Esophagus squamous epithelium (tissue), 5 donors: Measurements from ENCODE around the gene TUBAL3. TPM values are rescaled to one million over a fixed set of nuclear protein-coding genes. Genes with fewer than 3 reads are reported as not detected.
"Not testable (repeated sequence)": the region's sequence is repeated elsewhere in the genome, so short reads cannot be mapped to it uniquely, and the experiment has no call there.

Experiments used
- DNase-seq: peaks from one replicate; lab custom pipeline; 2025; lab: John Stamatoyannopoulos, UW
- H3K27ac ChIP-seq, 4 donors: fragments of 200-600 bp; sonication (generic); one replicate each; pipeline ENCODE4 v1.5.1; 2016 to 2019; ENCODE audit warnings: mild to moderate bottlenecking in 1 of 4
- H3K27me3 ChIP-seq, 4 donors: fragments of 200-600 bp; sonication (generic); 1 replicate in 3 of 4; 2 replicates in 1 of 4; pipeline versions ENCODE4 v1.5.1 to v1.6.0; 2017 to 2021; ENCODE audit warnings: antibody characterized with exemption in 1 of 4
- H3K36me3 ChIP-seq, 3 donors: fragments of 200-600 bp; sonication (generic); one replicate each; pipeline ENCODE4 v1.5.1; 2016 to 2019
- H3K4me1 ChIP-seq, 3 donors: fragments of 200-600 bp; sonication (generic); one replicate each; pipeline ENCODE4 v1.5.1; 2017 to 2019
- H3K4me3 ChIP-seq, 4 donors: fragments of 200-600 bp; sonication (generic); 1 replicate in 3 of 4; 2 replicates in 1 of 4; pipeline ENCODE4 v1.5.1; 2016 to 2019; ENCODE audit warnings: mild to moderate bottlenecking in 2 of 4, moderate library complexity in 1 of 4
- H3K9me3 ChIP-seq, 3 donors: fragments of 200-600 bp; sonication (generic); one replicate each; pipeline ENCODE4 v1.5.1; 2016 to 2019
- POLR2A ChIP-seq, 4 donors: fragments of 450-650 bp; IDR thresholded peaks; one replicate each; pipeline ENCODE4 v1.6.1; 2017; ENCODE audit warnings: antibody characterized with exemption in 4 of 4, mild to moderate bottlenecking in 4 of 4, moderate library complexity in 3 of 4
- WGBS, 2 donors: methylation state at CpG; one replicate each; pipeline ENCODE4 v1.1.5; 2018; 5-methylcytosine and 5-hydroxymethylcytosine counted together
- intact Hi-C: fragments of 100-400 bp; cut with DNase I; formaldehyde crosslinking; loops from one replicate; pipeline ENCODE4 v1.15.0; 2022
- total RNA-seq, 4 donors: library from RNA; depleted of rRNA; stranded (reverse); fragments of >200 nt; gene quantifications; one replicate each; pipeline ENCODE4 v1.1.0, GENCODE V29; 2016
- TF ChIP-seq, protein P1 (sequence below), 6 experiments: fragments of 450-650 bp in 4 of 6; fragments of 200-600 bp in 2 of 6; sonication (generic) in 2 of 6; IDR thresholded peaks; one replicate each; pipeline ENCODE4 v1.5.1; 2016 to 2019; ENCODE audit warnings: antibody characterized with exemption in 6 of 6, mild to moderate bottlenecking in 4 of 6, moderate library complexity in 4 of 6
- donor health status: DM: yes; HTN: yes; CAD: no.

TUBAL3 gene
- total RNA-seq, 4 donors from 2014 or later, result 0.19 TPM; not detected in 2

DNA sequence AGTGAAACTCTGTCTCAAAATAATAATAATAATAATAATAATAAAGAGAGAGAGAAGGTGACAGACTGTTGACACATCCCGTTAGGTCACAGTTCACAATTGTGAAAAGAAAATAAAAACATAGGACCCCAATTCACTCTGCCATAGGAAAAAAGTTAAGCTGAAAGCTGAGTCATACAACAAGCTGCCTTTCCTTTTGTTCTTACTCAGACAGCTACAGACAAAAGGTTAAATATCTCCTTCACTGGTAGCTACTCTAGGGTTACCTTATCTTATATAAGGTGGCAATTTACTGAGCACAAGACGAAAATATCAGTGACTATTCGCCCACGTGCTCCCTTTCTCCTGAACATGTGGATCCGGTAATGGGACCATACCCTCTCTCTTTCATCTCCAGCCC lies 17.5 kb downstream of the TUBAL3 start:
- DNase-seq, result no peak
- Histone ChIP-seq H3K4me3 (no peak overlapping the region), H3K27me3 (no peaks in the 10 kb centered on the region), H3K4me1 (no peaks in the 10 kb centered on the region), H3K9me3 (peaks cover 0 to 30% (median 14%) of the 10 kb centered on the region in 3 donors), H3K27ac (no peak overlapping the region), H3K36me3 (no peaks in the 10 kb centered on the region)
- 86 to 89% methylated on average over 5 of the region's 5 CpGs for WGBS, 2 donors
- intact Hi-C loops, result no loop called here
- TF ChIP-seq POLR2A (IDR thresholded peaks at IDR 0.05), result no peak
- TF ChIP-seq, protein P1, sequence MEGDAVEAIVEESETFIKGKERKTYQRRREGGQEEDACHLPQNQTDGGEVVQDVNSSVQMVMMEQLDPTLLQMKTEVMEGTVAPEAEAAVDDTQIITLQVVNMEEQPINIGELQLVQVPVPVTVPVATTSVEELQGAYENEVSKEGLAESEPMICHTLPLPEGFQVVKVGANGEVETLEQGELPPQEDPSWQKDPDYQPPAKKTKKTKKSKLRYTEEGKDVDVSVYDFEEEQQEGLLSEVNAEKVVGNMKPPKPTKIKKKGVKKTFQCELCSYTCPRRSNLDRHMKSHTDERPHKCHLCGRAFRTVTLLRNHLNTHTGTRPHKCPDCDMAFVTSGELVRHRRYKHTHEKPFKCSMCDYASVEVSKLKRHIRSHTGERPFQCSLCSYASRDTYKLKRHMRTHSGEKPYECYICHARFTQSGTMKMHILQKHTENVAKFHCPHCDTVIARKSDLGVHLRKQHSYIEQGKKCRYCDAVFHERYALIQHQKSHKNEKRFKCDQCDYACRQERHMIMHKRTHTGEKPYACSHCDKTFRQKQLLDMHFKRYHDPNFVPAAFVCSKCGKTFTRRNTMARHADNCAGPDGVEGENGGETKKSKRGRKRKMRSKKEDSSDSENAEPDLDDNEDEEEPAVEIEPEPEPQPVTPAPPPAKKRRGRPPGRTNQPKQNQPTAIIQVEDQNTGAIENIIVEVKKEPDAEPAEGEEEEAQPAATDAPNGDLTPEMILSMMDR (IDR thresholded peaks at IDR 0.05), result no peak

DNA sequence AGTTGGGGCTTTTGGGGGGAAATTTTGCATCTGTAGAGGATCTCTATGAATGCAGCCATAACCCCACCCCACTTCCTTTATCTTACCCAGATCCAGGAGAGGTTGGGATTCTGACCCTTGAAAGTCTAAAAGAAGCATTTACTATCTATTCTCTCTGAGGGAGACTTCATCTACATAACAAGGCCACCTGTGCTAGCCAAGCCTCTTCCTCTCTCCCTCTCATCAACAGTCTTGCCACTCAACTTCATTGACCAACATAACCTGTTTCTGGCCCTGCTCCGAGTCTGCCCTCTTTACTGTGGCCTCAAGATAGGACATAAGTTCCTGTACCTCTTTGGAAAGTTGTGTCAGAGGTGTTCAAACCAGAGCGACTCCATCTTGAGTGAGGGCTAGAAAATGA lies 19.4 kb downstream of the TUBAL3 start:
- no peak overlapping the region for H3K4me3 ChIP-seq
- no peaks in the 10 kb centered on the region for H3K4me1 ChIP-seq
- 82 to 89% methylated on average over 2 of the region's 2 CpGs for WGBS, 2 donors
- no peaks in the 10 kb centered on the region for H3K27me3 ChIP-seq
- no peak overlapping the region for H3K27ac ChIP-seq
- peaks cover 0 to 16% (median 6%) of the 10 kb centered on the region in 3 donors for H3K9me3 ChIP-seq
- no peak for TF ChIP-seq POLR2A (IDR thresholded peaks at IDR 0.05)
- TF ChIP-seq, protein P1 (IDR thresholded peaks at IDR 0.05), result no peak
- intact Hi-C loops, result no loop called here
- H3K36me3 ChIP-seq, result no peaks in the 10 kb centered on the region
- no peak for DNase-seq

DNA sequence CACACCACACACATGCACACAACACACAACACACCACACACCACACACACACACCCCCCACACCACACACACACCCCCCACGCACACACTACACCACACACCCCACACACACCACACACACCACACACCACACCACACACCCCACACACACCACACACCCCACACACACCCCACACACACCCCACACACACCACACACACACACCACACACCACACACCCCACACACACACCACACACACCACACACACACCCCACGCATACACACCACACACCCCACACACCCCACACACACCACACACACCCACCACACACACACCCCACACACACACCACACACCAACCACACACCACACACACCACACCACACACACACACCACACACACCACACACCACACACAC lies 23.4 kb downstream of the TUBAL3 start:
- H3K4me1 ChIP-seq, result no peaks in the 10 kb centered on the region
- H3K36me3 ChIP-seq, result no peaks in the 10 kb centered on the region
- H3K27me3 ChIP-seq, result no peaks in the 10 kb centered on the region
- no peak overlapping the region for H3K27ac ChIP-seq
- H3K9me3 ChIP-seq, result no peaks in the 10 kb centered on the region
- no peak for TF ChIP-seq POLR2A (IDR thresholded peaks at IDR 0.05)
- TF ChIP-seq, protein P1 (IDR thresholded peaks at IDR 0.05), result no peak
- DNase-seq, result no peak
- intact Hi-C loops, result no loop called here
- WGBS, 2 donors, result 100% methylated on average over 2 of the region's 2 CpGs; no CpG with 5 or more reads in 1 of the 2 donors
- no peak overlapping the region for H3K4me3 ChIP-seq

DNA sequence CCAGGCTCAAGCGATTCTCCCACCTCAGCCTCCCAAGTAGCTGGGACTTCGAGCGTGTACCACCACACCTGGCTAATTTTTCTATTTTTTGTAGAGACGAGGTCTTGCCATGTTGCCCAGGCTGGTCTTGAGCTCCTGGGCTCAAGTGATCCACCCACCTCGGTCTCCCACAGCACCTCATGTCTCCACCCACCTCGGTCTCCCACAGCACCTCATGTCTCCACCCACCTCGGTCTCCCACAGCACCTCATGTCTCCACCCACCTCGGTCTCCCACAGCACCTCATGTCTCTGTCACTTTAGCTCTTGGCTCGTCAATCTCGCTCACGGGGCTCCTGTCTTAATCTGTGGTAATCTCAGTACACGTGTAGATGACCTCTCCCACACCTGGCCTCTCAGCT lies 24.2 kb downstream of the TUBAL3 start:
- WGBS, 2 donors, result 83 to 90% methylated on average over 12 of the region's 12 CpGs
- H3K4me1 ChIP-seq, H3K36me3 ChIP-seq, DNase-seq, H3K4me3 ChIP-seq, H3K9me3 ChIP-seq, intact Hi-C loops, H3K27ac ChIP-seq, H3K27me3 ChIP-seq: not testable (repeated sequence)

DNA sequence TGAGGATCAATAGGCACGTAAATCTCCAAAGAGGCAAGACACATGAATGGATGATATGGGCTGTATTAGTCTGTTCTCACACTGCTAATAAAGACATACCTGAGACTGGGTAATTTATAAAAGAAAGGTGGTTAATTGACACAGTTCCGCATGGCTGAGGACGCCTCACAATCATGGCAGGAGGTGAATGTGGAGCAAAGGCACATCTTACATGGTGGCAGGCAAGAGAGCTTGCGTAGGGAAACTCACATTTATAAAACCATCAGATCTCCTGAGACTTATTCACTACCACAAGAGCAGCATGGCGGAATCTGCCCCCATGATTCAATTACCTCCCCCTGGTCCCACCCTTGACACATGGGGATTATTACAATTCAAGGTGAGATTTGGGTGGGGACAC lies 25.4 kb downstream of the TUBAL3 start:
- DNase-seq, H3K4me3 ChIP-seq, intact Hi-C loops, H3K4me1 ChIP-seq, H3K36me3 ChIP-seq, H3K27me3 ChIP-seq, H3K27ac ChIP-seq, H3K9me3 ChIP-seq: not testable (repeated sequence)
- WGBS, 2 donors, result 94 to 95% methylated on average over 4 to 5 of the region's 5 CpGs

DNA sequence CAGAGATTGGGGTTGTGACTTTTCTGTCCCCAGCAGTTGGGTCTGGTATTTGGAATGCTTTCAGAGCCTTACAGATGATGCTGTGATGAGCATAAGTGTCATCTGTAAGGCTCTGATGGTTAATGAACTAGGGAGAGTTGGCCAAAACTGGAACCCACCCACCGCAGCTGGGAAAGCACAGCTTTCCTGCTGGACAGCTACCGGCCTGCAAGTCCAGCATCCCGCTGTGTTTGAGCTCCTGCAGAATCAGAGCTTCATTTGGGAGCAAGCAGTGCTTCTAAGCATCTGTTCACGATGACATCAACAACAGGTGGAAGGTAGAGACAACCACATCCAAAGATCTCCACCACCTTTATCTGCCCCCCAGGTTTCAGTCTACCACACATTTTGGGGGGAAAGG lies 28.2 kb downstream of the TUBAL3 start:
- Histone ChIP-seq H3K36me3 (no peaks in the 10 kb centered on the region), H3K4me1 (no peaks in the 10 kb centered on the region), H3K9me3 (no peaks in the 10 kb centered on the region), H3K4me3 (no peak overlapping the region), H3K27ac (no peak overlapping the region), H3K27me3 (peaks cover 0 to 6% (median 0%) of the 10 kb centered on the region in 4 donors)
- intact Hi-C loops, result no loop called here
- DNase-seq, result no peak
- no peak for TF ChIP-seq POLR2A (IDR thresholded peaks at IDR 0.05)
- TF ChIP-seq, protein P1 (IDR thresholded peaks at IDR 0.05), result no peak
- 53 to 56% methylated on average over 4 of the region's 4 CpGs for WGBS, 2 donors
